ENCODE measurements around the gene CRYBG3.

GRCh38 chr3:97815149-97815917, 6.5 kb upstream of the CRYBG3 start:
- no peak for TF ChIP-seq EZH2 (IDR thresholded peaks at IDR 0.05; ENCODE audit: insufficient read depth, poor library complexity, severe bottlenecking)
- TF ChIP-seq EZH2phosphoT487 (IDR thresholded peaks at IDR 0.05; ENCODE audit: insufficient read depth, low read depth), result no peak
